Measurements from ENCODE around the gene WDR1.

The WDR1 gene

GRCh38 chr4:10117359-10118047, 904 bp upstream of the WDR1 start:
- no peak for TF ChIP-seq CTCF (IDR thresholded peaks at IDR 0.05; ENCODE audit: low read depth, low read length)
- no peak for DNase-seq (ENCODE audit: extremely low read depth, low read depth)

- no peak for TF ChIP-seq CTCF (IDR thresholded peaks at IDR 0.05; ENCODE audit: low read depth, low read length)
- DNase-seq (ENCODE audit: extremely low read depth, low read depth): no peak
These were observed 616 bp downstream of the WDR1 start for GRCh38 chr4:10115797-10116568.

- no peak for DNase-seq (ENCODE audit: extremely low read depth, low read depth)
These were observed 1.3 kb downstream of the WDR1 start for GRCh38 chr4:10115271-10115796.

GRCh38 chr4:10114607-10115006, 2.0 kb downstream of the WDR1 start:
- TF ChIP-seq CTCF (IDR thresholded peaks at IDR 0.05; ENCODE audit: low read depth, low read length): no peak
- no peak for DNase-seq (ENCODE audit: extremely low read depth, low read depth)

More at GRCh38 chr4:10115271-10115796, 1.3 kb downstream of the WDR1 start:
- TF ChIP-seq CTCF (IDR thresholded peaks at IDR 0.05; ENCODE audit: low read depth, low read length): no peak

GRCh38 chr4:10114147-10114546, 2.5 kb downstream of the WDR1 start:
- DNase-seq (ENCODE audit: extremely low read depth, low read depth): no peak
- no peak for TF ChIP-seq CTCF (IDR thresholded peaks at IDR 0.05; ENCODE audit: low read depth, low read length)

- DNase-seq (ENCODE audit: extremely low read depth, low read depth): no peak
- TF ChIP-seq CTCF (IDR thresholded peaks at IDR 0.05; ENCODE audit: low read depth, low read length): no peak
These were observed 3.1 kb downstream of the WDR1 start for GRCh38 chr4:10113362-10114047.
